Fibroblast of the aortic adventitia (primary cell): ENCODE data around the gene FAM120A. TPM values are rescaled to one million over a fixed set of nuclear protein-coding genes. Genes with fewer than 3 reads are reported as not detected.

Experiments used
- DNase-seq: peaks from one replicate; pipeline ENCODE4 v3.0.0-alpha.2; 2010; ENCODE audit warnings: low read depth
- H3K4me3 ChIP-seq: 2 replicates; pipeline ENCODE4 v1.5.1; 2011; ENCODE audit warnings: low read depth, mild to moderate bottlenecking, control low read depth, low read length, moderate library complexity
- total RNA-seq: library from RNA; depleted of rRNA; stranded (reverse); fragments of >200 nt; gene quantifications from 2 replicates; pipeline ENCODE4 v1.2.3, GENCODE V29; 2012; ENCODE audit warnings: low replicate concordance
- TF ChIP-seq, protein P1 (sequence below): IDR thresholded peaks from 2 replicates; pipeline ENCODE4 v1.5.1; 2011; ENCODE audit warnings: mild to moderate bottlenecking, low read length, control low read depth, inconsistent platforms; ENCODE audit not compliant: insufficient read depth

FAM120A gene
- total RNA-seq, 1 donor: 116 TPM

DNA sequence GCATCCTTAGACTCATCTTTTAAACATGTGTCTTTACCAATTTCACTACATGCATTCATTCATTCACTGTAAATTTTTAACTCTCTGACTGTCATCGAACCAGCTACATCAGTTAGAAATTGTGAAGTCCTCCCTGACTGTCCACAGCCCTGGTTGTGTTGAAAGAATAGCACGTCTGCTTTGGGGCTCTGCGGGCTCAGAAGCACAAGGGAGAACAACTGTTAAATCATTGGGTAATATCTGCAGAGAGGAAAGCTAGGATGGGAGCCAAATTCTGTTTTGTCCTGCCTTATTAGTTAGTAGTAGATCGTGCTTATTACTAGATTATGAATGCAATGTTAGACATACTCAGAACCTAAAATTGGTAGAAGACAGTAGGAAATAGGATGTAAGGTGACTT is 28.2 kb downstream of the FAM120A start:
- peak; percentile 47 for DNase-seq
- TF ChIP-seq, protein P1, sequence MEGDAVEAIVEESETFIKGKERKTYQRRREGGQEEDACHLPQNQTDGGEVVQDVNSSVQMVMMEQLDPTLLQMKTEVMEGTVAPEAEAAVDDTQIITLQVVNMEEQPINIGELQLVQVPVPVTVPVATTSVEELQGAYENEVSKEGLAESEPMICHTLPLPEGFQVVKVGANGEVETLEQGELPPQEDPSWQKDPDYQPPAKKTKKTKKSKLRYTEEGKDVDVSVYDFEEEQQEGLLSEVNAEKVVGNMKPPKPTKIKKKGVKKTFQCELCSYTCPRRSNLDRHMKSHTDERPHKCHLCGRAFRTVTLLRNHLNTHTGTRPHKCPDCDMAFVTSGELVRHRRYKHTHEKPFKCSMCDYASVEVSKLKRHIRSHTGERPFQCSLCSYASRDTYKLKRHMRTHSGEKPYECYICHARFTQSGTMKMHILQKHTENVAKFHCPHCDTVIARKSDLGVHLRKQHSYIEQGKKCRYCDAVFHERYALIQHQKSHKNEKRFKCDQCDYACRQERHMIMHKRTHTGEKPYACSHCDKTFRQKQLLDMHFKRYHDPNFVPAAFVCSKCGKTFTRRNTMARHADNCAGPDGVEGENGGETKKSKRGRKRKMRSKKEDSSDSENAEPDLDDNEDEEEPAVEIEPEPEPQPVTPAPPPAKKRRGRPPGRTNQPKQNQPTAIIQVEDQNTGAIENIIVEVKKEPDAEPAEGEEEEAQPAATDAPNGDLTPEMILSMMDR: no peak

DNA sequence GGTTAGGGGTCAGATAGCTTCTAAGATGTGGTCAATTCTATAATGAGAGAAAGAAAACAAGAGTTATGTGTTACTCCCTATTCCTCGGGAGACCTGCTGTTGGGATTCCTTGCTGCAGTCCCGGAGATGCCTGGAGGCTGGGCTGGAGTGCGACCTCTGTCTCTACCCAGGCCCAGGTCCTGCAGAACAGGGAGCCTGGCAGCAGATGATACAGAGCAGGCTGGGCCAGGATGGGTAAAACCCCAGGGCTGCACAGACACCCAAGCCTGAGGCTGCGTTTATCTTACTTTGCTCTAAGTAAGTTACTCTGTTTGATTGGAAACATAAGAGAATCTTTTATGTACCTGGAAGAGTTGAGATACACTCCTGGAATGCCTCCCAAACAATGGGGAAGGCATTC is 28.8 kb downstream of the FAM120A start:
- TF ChIP-seq, protein P1: no peak
- DNase-seq: no peak
- H3K4me3 ChIP-seq: no peak overlapping the region

More for the DNA sequence above, 28.2 kb downstream of the FAM120A start:
- H3K4me3 ChIP-seq: no peak overlapping the region

DNA sequence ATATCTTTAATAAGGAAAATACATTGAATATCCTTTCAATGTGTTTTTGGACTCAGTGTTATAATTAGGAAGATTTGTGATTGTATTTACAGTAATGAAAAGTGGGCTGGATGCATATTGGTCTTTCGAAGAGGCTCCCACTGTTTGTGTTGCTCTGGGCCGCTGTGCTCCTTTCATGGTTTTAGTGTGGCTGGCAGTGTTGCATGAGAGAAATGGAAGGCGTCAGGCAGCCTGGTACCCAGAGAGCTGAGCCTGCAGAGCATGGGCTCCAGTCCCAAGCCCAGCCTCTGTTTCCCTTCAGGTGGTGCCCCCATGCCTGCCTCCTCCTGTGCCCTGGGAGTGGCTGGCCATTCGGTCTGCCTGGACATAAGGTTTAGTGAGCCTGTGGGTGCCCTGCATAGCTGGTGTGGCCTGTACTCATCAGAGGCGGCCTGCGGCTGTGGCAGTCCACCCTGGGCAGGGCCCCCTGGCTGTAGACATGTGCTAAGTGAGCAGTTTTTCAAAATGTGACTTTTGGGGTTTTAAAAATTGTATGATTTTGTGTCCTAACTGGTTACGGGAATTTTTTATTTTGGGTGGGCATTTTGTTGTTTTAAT is 29.3 kb downstream of the FAM120A start:
- H3K4me3 ChIP-seq: no peak overlapping the region
- no peak for DNase-seq
- TF ChIP-seq, protein P1: no peak

DNA sequence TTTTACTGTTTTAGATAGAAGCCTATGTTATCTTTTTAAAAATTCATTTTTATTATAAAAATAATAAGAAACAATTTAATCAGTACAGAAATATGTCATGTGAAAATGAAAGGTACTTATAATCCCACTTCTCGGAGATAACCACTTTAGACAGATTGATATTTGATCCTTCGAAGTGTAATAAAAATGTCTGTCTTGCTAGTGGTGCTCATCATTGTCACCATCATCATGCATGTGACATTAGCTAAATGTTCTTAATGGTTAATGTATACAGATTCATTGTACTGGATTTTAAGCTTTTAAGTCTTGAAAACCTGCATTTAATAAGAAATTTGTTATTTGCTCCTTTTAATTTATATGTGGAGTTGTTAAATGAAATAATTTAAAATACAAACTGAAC is 32.0 kb downstream of the FAM120A start:
- TF ChIP-seq, protein P1: no peak
- H3K4me3 ChIP-seq: no peak overlapping the region

DNA sequence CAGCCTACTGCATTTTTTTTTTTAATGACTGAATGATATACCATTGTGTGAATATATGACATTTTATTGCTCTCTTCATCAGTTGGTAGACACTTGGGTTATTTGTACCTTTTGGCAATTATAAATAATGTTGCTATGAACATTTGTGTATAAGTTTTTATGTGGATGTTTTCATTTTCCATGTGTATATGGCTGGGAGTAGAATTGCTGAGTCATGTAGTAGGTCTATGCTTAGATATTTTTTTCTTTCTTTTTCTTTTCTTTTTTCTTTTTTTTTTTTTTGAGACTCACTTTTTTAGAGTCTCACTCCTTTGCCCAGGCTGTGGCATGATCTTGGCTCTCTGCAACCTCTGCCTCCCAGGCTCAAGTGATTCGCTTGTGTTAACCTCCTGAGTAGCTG is 34.8 kb downstream of the FAM120A start:
- DNase-seq: peak; percentile 34
- TF ChIP-seq, protein P1: no peak
- no peak overlapping the region for H3K4me3 ChIP-seq

More for the DNA sequence above, 32.0 kb downstream of the FAM120A start:
- no peak for DNase-seq

DNA sequence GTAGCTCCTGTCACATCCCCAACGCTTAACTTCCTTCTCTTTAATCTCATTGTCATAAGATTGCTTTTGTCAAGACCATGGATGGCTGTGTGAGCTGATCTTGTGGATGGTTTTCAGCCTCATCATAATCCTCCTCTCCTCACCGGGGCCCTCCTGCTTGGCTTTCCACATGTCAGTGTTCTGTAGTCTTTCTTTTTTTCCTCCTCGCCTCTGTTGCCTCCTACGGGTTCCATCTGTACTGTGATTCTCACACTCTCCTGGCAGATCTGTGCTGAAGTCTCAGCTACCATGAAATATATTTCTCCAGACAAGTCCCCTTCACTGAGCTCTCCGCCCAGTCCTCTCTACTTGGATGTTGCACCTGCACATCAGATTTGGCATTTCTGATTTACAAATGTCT is 36.8 kb downstream of the FAM120A start:
- DNase-seq: no peak
- TF ChIP-seq, protein P1: no peak
- H3K4me3 ChIP-seq: no peak overlapping the region
